ENCODE results near the gene PRSS53.
A peak's percentile ranks its signal among the peaks of the same experiment; 100 is the strongest.

PRSS53 gene

DNA sequence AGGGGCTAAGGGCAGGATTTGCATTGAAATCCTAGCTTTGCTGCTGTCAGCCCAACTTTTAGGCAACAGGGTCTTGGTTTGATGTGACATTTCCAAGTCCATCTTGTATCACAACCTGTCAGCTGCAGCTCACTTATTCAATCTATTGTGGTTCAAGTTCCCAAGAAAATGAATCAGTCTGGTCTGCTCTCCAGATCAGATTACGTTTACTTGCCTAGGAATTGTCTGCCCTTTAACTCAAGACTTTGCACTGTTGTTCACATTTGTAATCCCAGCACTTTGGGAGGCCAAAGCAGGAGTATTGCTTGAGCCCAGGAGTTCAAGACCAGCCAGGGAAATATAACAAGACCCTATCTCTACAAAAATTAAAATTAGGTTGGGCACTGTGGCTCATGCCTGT lies 45.4 kb downstream of the PRSS53 start:
- ChIA-PET POLR2A (interaction anchor here (0.8 kb wide), 1 partner anchor 9 kb away, joined by 3 read pairs; no protein-coding TSS in a partner anchor), CTCF (interaction anchor here (2.9 kb wide), 1 partner anchor 58 kb away, joined by 13 read pairs; the partner anchor contains the start of gene HSD3B7)
- TF ChIP-seq CTCF (IDR thresholded peaks at IDR 0.05; ENCODE audit: insufficient read depth, low read length, missing control alignments): no peak
- no peak for DNase-seq (ENCODE audit: low read depth, low spot score)
- H3K4me3 ChIP-seq (ENCODE audit: low read depth, low read length): no peak overlapping the region

DNA sequence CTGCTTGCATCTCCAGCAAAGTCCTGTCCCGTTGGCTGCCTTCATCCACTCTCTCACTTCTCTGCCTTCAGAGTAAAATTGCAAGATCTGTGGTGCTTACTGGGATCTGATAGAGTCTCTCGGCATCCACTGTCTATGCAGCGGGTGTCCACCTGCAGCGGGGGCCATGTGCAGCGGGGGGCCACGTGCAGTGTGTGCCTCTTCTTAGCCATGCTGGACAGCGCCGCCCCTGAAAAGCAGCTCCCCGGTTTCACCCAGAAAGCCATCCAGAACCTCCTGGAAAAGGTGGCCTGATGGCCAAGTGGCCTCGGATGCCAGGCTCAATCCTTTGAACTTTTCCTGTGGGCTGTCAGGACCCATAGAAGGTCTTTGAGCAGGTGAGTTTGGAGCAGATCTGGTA lies 45.9 kb downstream of the PRSS53 start:
- no peak overlapping the region for H3K4me3 ChIP-seq (ENCODE audit: low read depth, low read length)
- ChIA-PET CTCF (interaction anchor here (1.4 to 2.9 kb wide), 2 partner anchors 8 to 58 kb away, joined by 5 to 13 read pairs; partner anchors contain the start of gene HSD3B7), POLR2A (interaction anchor here (0.8 to 1.4 kb wide), 2 partner anchors 8 to 22 kb away, joined by 3 read pairs; no protein-coding TSS in a partner anchor)
- no peak for DNase-seq (ENCODE audit: low read depth, low spot score)
- no peak for TF ChIP-seq CTCF (IDR thresholded peaks at IDR 0.05; ENCODE audit: insufficient read depth, low read length, missing control alignments)

DNA sequence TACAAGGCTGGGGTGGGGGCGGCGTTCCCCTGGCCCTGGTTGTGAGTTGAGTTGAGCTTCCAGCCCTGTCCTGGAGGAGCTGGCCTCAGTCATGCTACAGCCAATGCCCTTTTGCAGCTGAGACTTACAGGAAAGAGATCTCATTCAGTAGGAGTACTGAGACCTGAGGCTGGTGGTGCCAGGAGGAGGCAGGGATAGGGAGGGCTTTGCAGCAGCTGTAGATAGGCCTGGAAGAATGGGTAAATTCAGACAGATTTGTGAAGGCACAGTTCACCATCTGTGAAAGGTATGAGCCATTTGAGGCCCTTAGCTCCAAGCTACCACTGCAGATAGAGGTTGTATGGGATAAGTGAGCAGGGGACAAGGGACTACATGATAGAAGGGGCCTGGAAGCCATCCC lies 49.8 kb downstream of the PRSS53 start:
- POLR2A ChIA-PET: no interaction called here
- no peak overlapping the region for H3K4me3 ChIP-seq (ENCODE audit: low read depth, low read length)
- no peak for TF ChIP-seq CTCF (IDR thresholded peaks at IDR 0.05; ENCODE audit: insufficient read depth, low read length, missing control alignments)
- CTCF ChIA-PET: no interaction called here
- DNase-seq (ENCODE audit: low read depth, low spot score): no peak

DNA sequence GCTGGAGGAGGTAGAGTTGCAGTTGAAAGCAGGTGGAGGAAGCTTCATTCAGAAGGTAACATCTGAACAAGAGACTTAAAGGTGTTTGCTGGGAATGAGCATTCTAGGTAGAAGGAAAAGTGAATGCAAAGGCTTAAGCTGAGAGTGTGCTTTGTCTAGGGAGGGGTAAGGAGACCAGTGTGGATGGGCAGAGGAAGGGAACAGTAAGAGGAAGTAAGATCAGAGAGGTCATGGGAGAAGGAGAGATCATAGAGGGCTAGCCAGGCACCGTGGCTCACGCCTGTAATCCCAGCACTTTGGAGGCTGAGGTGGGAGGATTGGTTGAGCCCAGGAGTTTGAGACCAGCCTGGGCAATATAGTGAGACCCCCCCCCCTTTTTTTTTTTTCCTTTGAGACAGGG lies 52.1 kb downstream of the PRSS53 start:
- no peak for DNase-seq (ENCODE audit: low read depth, low spot score)
- ChIA-PET CTCF (interaction anchor here (2.1 to 2.5 kb wide), 3 partner anchors 10 to 106 kb away, joined by 6 to 12 read pairs (median 8); partner anchors contain the start of gene HSD3B7), POLR2A (interaction anchor here (0.8 kb wide), 1 partner anchor 79 kb away, joined by 3 read pairs; the partner anchor contains the start of gene SETD1A)
- no peak overlapping the region for H3K4me3 ChIP-seq (ENCODE audit: low read depth, low read length)
- no peak for TF ChIP-seq CTCF (IDR thresholded peaks at IDR 0.05; ENCODE audit: insufficient read depth, low read length, missing control alignments)

GRCh38 chr16:31033709-31034492 lies 54.8 kb downstream of the PRSS53 start:
- H3K4me3 ChIP-seq (ENCODE audit: low read depth, low read length): peak overlapping the region; percentile 99
- DNase-seq (ENCODE audit: low read depth, low spot score): peak; percentile 7
- CTCF ChIA-PET: interaction anchor here (0.9 to 2.5 kb wide), 5 partner anchors 8 to 109 kb away, joined by 3 to 12 read pairs (median 4); no protein-coding TSS in a partner anchor
- POLR2A ChIA-PET: interaction anchor here (0.8 to 1.5 kb wide), 6 partner anchors 9 to 151 kb away, joined by 3 to 10 read pairs (median 4); partner anchors contain the start of gene ZNF668
- TF ChIP-seq CTCF (IDR thresholded peaks at IDR 0.05; ENCODE audit: insufficient read depth, low read length, missing control alignments): no peak
